ENCODE data around the gene ZC3H10. TPM values are rescaled to one million over a fixed set of nuclear protein-coding genes. Genes with fewer than 3 reads are reported as not detected.

The ZC3H10 gene
- total RNA-seq, 1 donor from 2014 or later, result 8.0 TPM

DNA sequence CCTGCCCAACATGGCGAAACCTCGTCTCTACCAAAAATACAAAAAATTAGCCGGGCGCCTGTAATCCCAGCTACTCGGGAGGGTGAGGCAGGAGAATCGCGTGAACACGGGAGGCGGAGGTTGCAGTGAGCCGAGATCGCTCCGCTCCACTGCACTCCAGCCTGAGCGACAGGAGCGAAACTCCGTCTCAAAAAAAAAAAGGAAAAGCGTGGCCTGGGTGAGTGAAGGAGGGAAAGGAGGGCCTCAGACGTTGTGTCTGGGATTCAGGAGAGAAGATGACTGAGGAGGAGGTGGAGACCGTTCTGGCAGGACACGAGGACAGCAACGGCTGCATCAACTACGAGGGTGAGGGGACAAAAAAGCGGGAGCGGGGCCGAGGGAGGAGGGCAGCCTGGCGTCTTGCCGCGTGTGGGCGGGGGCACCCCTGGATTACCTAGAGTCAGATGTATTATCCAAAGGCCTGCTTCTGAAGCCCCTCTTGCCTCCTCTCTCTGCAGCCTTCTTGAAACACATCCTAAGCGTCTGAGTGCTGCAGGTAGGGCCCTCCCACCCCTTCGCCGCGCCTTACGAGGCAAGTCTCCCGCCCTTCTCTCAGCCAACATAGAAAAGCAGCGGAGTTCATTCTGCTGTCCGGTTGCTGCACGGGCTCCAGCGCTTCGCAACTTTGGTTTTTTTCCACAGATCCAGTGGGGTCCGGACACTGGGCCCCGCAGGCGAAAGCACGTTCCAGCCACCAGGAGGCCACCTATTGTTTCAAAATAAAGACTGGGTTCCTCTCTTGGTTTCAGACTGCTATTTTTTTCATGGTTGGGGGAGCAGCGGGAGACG, 39.3 kb downstream of the ZC3H10 start:
- H3K27ac Mint-ChIP-seq (ENCODE audit: unreplicated experiment), result peak overlapping the region; percentile 99
- peaks cover 32% of the 10 kb centered on the region for H3K36me3 Mint-ChIP-seq (ENCODE audit: low read depth)
- peaks cover 51% of the 10 kb centered on the region for H3K4me1 Mint-ChIP-seq (ENCODE audit: low read depth)
- TF ChIP-seq, protein P1, sequence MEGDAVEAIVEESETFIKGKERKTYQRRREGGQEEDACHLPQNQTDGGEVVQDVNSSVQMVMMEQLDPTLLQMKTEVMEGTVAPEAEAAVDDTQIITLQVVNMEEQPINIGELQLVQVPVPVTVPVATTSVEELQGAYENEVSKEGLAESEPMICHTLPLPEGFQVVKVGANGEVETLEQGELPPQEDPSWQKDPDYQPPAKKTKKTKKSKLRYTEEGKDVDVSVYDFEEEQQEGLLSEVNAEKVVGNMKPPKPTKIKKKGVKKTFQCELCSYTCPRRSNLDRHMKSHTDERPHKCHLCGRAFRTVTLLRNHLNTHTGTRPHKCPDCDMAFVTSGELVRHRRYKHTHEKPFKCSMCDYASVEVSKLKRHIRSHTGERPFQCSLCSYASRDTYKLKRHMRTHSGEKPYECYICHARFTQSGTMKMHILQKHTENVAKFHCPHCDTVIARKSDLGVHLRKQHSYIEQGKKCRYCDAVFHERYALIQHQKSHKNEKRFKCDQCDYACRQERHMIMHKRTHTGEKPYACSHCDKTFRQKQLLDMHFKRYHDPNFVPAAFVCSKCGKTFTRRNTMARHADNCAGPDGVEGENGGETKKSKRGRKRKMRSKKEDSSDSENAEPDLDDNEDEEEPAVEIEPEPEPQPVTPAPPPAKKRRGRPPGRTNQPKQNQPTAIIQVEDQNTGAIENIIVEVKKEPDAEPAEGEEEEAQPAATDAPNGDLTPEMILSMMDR (IDR thresholded peaks at IDR 0.05), result peak; percentile 82
- H3K27me3 Mint-ChIP-seq (ENCODE audit: low read depth), result no peaks in the 10 kb centered on the region
- peak; percentile 66 for DNase-seq (ENCODE audit: low spot score)
- H3K9me3 Mint-ChIP-seq (ENCODE audit: low read depth), result no peaks in the 10 kb centered on the region
- H3K4me3 Mint-ChIP-seq (ENCODE audit: unreplicated experiment), result peak overlapping the region; percentile 94

DNA sequence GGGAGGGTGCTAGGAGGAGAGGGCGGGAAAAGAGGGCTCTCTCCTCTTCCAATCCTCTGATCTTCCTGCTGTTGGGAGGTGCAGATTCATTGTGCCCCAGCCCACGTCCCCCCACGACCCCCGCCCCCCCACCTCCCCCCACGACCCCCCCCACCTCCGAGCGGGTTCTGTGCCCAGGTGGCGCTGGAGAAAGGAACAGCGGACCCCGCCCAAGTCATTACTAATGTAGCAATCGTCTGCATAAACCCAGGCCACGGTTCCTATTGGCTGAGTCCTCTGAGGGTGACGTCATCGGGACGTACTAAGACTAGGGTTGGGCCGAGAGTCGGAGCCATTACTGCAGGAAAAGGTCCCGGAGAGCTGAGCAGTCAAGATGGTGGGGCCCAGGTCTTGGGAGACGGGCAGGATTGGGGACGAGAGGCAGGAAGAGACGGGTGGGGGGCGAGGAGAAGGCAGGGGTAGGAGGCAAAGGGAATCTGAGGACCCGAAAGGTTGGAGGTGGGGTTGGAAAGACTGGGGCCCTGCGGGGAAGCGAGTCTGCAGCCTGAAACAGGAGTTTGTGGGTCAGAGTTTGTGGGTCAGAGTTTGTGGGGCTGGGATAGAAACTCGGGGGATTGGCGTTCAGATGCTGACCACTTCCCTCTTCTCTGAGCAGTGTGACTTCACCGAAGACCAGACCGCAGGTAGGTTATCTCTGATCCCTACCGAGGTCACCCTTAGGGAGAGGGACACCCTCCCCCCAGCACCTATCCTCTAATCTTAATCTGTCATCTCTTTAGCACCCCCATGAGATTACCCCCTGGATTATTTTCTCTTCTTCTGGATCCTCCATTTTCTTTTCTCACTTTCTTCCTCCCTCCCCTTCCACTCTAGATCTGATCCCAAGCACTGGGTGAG, 40.2 kb downstream of the ZC3H10 start, which contains the start of gene MYL6:
TSS of gene MYL6 (plus strand) at position 331 of the 897 bp plus-strand sequence. CDS start at position 374, 43 bp downstream.
- TF ChIP-seq, protein P1 (IDR thresholded peaks at IDR 0.05), result no peak
- H3K36me3 Mint-ChIP-seq (ENCODE audit: low read depth), result peaks cover 35% of the 10 kb centered on the region
- H3K27me3 Mint-ChIP-seq (ENCODE audit: low read depth), result no peaks in the 10 kb centered on the region

DNA sequence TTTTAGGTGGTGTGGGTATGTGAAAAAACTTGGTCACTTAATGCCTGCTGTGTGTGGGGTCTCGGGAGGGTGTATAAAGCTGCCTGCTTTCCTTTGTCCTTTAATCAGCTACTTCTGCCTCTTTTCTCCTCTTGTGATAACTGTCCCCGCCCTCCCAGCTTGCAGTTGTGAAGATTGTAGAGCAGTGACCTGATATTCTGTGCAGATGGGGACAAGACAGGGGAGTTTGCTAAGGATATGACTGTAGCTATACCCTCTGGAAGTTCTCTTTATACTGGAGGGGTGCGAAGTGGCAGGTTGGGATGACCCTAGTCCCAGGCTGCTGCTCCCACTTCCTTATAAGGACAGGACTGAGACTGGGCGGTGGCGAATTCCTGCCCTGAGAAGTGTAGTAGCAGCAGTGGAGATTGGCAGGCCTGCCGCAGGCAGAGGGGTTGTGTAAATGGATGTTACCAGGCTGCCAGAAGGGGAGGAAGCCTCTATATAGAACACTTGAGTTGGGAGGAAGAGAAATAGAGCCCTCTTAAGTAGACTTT, 40.9 kb downstream of the ZC3H10 start:
- Mint-ChIP-seq H3K27ac (ENCODE audit: unreplicated experiment) (peak overlapping the region; percentile 99), H3K36me3 (ENCODE audit: low read depth) (peaks cover 39% of the 10 kb centered on the region), H3K9me3 (ENCODE audit: low read depth) (no peaks in the 10 kb centered on the region), H3K27me3 (ENCODE audit: low read depth) (no peaks in the 10 kb centered on the region), H3K4me1 (ENCODE audit: low read depth) (peaks cover 40% of the 10 kb centered on the region), H3K4me3 (ENCODE audit: unreplicated experiment) (peak overlapping the region; percentile 94)
- TF ChIP-seq, protein P1 (IDR thresholded peaks at IDR 0.05), result no peak
- DNase-seq (ENCODE audit: low spot score), result peak; percentile 92

More for the DNA sequence above, 40.2 kb downstream of the ZC3H10 start, which contains the start of gene MYL6:
- peak; percentile 96 for DNase-seq (ENCODE audit: low spot score)
- Mint-ChIP-seq H3K27ac (ENCODE audit: unreplicated experiment) (peak within 1 kb of the TSS; percentile 99), H3K4me3 (ENCODE audit: unreplicated experiment) (peak within 1 kb of the TSS; percentile 94), H3K4me1 (ENCODE audit: low read depth) (peaks cover 45% of the 10 kb centered on the region), H3K9me3 (ENCODE audit: low read depth) (no peaks in the 10 kb centered on the region)

DNA sequence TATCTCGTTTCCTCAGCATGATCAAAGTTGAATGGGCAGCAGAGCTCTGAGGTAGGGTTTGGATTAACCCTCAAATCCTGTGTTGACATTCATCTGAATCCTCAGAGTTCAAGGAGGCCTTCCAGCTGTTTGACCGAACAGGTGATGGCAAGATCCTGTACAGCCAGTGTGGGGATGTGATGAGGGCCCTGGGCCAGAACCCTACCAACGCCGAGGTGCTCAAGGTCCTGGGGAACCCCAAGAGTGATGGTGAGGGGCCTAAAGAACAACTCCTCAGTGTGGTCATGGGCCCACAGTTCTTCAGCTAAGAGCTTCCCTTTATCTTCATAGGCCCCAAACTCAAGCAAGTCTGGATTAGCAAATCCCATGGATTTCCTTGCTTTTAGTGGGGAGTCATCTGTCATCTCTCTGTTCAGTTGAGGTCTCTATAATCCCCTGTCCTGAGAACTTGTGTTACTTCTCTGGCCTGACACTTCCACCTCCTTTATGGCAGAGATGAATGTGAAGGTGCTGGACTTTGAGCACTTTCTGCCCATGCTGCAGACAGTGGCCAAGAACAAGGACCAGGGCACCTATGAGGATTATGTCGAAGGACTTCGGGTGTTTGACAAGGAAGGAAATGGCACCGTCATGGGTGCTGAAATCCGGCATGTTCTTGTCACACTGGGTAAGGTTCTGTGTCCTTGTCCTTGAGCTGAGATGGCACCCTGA, 41.6 kb downstream of the ZC3H10 start:
- TF ChIP-seq, protein P1 (IDR thresholded peaks at IDR 0.05), result no peak
- Mint-ChIP-seq H3K4me1 (ENCODE audit: low read depth) (peaks cover 40% of the 10 kb centered on the region), H3K9me3 (ENCODE audit: low read depth) (no peaks in the 10 kb centered on the region), H3K36me3 (ENCODE audit: low read depth) (peaks cover 45% of the 10 kb centered on the region), H3K27ac (ENCODE audit: unreplicated experiment) (peak overlapping the region; percentile 99), H3K4me3 (ENCODE audit: unreplicated experiment) (peak overlapping the region; percentile 94), H3K27me3 (ENCODE audit: low read depth) (no peaks in the 10 kb centered on the region)
- DNase-seq (ENCODE audit: low spot score), result peak; percentile 27

Data from chondrocyte (in vitro differentiated cells).